SU-DHL-6 (cell line): ENCODE data around the gene BUD23.
"Not testable (repeated sequence)": the region's sequence is repeated elsewhere in the genome, so short reads cannot be mapped to it uniquely, and the experiment has no call there.

Source experiments
- CTCF ChIP-seq: fragments of 200-600 bp; sonication (generic); IDR thresholded peaks from one replicate; pipeline ENCODE4 v1.5.1; 2017; ENCODE audit warnings: antibody characterized with exemption, mild to moderate bottlenecking, low read length, moderate library complexity; ENCODE audit not compliant: insufficient read depth, poor library complexity, severe bottlenecking
- EZH2phosphoT487 ChIP-seq: fragments of 200-600 bp; sonication (generic), shearing (Covaris generic); conservative IDR thresholded peaks from 2 replicates; pipeline ENCODE4 v1.6.1; 2018; ENCODE audit warnings: mild to moderate bottlenecking, antibody characterized with exemption, low read length, moderate library complexity, mixed read lengths

GRCh38 chr7:73722182-73722581 lies 38.8 kb downstream of the BUD23 start:
- not testable (repeated sequence) for TF ChIP-seq CTCF, EZH2phosphoT487
